ENCODE measurements around the gene PHEX. TPM values are rescaled to one million over a fixed set of nuclear protein-coding genes. Genes with fewer than 3 reads are reported as not detected.

PHEX gene
- 1 to 10 TPM; 1.5 to 4.3 (median 2.3) TPM for total RNA-seq

DNA sequence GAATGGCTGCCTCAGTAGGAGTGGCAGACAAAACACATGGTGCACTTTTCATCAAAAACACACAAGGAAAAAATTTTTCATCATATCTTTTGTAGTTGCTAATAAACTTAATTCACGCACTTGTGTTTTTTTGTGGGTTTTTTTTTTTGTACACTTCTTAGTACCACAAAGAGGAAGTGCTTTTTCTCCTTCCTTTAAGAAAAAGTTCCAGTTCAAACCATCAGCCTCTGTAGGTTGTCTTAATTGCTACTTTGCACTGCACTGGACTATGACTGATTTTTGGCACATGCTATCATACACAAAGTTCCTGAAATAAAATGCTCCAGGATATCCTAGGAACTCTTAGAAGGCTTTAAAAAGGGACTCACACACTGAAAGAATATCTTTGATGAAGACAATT is at the start of gene PHEX:
PHEX (plus strand) TSS at position 242 of the 400 bp plus-strand sequence. CDS start 681 bp downstream, outside the sequence.
- Histone ChIP-seq H3K9me3 (no peaks in the 10 kb centered on the region), H3K27me3 (no peaks in the 10 kb centered on the region), H3K4me1 (no peaks in the 10 kb centered on the region), H3K27ac (no peak within 1 kb of the TSS), H3K4me3 (no peak within 1 kb of the TSS), H3K36me3 (no peaks in the 10 kb centered on the region)
- TF ChIP-seq POLR2A (IDR thresholded peaks at IDR 0.05) = no peak
- TF ChIP-seq, protein P1, sequence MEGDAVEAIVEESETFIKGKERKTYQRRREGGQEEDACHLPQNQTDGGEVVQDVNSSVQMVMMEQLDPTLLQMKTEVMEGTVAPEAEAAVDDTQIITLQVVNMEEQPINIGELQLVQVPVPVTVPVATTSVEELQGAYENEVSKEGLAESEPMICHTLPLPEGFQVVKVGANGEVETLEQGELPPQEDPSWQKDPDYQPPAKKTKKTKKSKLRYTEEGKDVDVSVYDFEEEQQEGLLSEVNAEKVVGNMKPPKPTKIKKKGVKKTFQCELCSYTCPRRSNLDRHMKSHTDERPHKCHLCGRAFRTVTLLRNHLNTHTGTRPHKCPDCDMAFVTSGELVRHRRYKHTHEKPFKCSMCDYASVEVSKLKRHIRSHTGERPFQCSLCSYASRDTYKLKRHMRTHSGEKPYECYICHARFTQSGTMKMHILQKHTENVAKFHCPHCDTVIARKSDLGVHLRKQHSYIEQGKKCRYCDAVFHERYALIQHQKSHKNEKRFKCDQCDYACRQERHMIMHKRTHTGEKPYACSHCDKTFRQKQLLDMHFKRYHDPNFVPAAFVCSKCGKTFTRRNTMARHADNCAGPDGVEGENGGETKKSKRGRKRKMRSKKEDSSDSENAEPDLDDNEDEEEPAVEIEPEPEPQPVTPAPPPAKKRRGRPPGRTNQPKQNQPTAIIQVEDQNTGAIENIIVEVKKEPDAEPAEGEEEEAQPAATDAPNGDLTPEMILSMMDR (IDR thresholded peaks at IDR 0.05) = no peak
- intact Hi-C loops (cut with DNase I; ENCODE audit: low total_unique reads) = no loop called here
- no peak for DNase-seq

DNA sequence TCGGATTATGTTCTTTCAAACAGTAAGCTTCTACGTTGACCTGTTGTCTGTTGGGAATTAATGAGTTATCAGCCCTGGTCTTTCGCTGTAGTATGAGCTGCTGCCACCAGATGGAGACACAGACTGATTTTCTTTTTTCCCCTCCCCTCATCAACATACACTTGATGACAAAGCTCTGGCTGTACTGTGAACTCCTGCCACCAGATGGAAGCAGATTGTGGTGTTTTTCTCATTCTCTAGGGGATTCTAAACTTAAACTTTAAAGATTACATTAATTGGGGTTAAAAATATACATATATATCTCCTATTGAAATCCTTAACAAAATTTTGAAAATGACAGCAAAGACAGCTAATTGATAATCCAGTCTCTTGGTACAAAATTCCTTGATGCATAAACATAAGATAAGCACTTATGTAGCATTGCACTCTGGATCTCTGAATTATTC is 46.8 kb upstream of the PHEX start:
- H3K4me1 ChIP-seq = no peaks in the 10 kb centered on the region
- no peaks in the 10 kb centered on the region for H3K27me3 ChIP-seq
- intact Hi-C loops (cut with DNase I; ENCODE audit: low total_unique reads) = no loop called here
- DNase-seq = peak; percentile 65 to 69
- no peaks in the 10 kb centered on the region for H3K9me3 ChIP-seq
- H3K4me3 ChIP-seq = no peak overlapping the region
- H3K36me3 ChIP-seq = no peaks in the 10 kb centered on the region
- peak in 1 of 2 donors; percentile 11 for TF ChIP-seq POLR2A (IDR thresholded peaks at IDR 0.05)
- TF ChIP-seq, protein P1 (IDR thresholded peaks at IDR 0.05) = peak; percentile 85 to 94 (median 90)
- H3K27ac ChIP-seq = peak overlapping the region in 1 of 2 donors; percentile 52

DNA sequence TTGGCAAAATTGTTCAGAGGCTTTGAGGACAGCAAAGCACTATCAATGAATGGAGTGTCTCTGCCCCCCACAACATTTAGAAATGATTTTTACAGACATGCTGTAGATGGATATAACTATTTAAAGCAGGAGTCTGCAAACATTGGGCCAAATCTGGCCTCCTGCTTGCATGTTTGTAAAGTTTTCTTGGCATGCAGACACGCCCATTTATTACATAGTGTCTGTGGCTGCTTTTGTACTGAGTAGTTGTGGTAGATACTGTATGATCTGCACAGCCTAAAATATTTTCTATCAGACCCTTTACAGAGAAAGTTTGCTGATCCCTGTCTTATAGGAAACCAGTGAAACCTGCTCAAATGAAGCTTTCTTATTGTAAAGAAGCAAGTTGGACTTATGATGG is 45.5 kb upstream of the PHEX start:
- Histone ChIP-seq H3K27me3 (no peaks in the 10 kb centered on the region), H3K4me3 (no peak overlapping the region), H3K27ac (no peak overlapping the region), H3K9me3 (no peaks in the 10 kb centered on the region), H3K36me3 (no peaks in the 10 kb centered on the region), H3K4me1 (no peaks in the 10 kb centered on the region)
- intact Hi-C loops (cut with DNase I; ENCODE audit: low total_unique reads) = no loop called here
- DNase-seq = no peak
- TF ChIP-seq POLR2A (IDR thresholded peaks at IDR 0.05) = no peak

DNA sequence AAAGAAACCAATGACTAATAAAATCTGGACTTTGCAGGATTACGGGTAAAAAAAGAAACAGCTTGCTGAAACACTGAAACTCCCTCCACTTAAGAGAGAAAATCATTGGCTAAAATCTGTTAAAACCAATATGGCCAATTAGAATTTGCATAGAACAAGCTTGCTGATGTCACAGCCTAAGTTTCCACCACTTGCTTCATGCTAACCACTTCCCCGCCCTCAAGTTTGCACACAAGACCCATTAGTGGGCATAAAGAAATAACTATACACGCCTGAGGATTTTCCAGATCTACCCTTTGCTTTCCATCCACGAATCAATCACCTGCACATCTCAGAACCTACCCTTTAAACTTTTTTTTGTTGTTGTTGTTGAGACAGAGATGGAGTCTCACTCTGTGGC is 42.7 kb upstream of the PHEX start:
- no peak for DNase-seq
- TF ChIP-seq, protein P1 (IDR thresholded peaks at IDR 0.05) = no peak
- no peak for TF ChIP-seq POLR2A (IDR thresholded peaks at IDR 0.05)
- H3K4me3 ChIP-seq = no peak overlapping the region
- intact Hi-C loops (cut with DNase I; ENCODE audit: low total_unique reads) = no loop called here
- no peaks in the 10 kb centered on the region for H3K4me1 ChIP-seq
- H3K27ac ChIP-seq = no peak overlapping the region
- no peaks in the 10 kb centered on the region for H3K9me3 ChIP-seq
- no peaks in the 10 kb centered on the region for H3K36me3 ChIP-seq
- H3K27me3 ChIP-seq = no peaks in the 10 kb centered on the region

DNA sequence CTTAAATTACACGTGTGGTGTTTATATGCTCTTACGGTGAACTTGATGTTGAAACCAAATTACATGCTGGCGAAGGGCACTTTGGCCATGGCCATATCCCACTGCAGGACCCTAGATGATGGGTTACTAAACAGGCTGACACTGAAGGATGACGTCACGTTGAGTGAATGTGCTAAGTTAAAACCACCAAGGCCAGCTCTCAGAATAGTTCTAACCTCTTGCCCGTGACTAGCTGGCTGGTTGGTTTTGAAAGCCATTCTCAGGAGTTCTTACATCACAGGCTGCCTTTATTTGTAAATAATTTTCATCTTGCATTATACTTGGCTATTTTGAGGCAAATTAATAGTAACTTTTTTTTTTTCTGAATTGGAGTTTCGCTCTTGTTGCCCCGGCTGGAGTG is 41.3 kb upstream of the PHEX start:
- Histone ChIP-seq H3K27me3 (no peaks in the 10 kb centered on the region), H3K27ac (no peak overlapping the region), H3K4me3 (no peak overlapping the region), H3K9me3 (no peaks in the 10 kb centered on the region), H3K4me1 (no peaks in the 10 kb centered on the region), H3K36me3 (no peaks in the 10 kb centered on the region)
- intact Hi-C loops (cut with DNase I; ENCODE audit: low total_unique reads) = no loop called here
- DNase-seq = no peak
- no peak for TF ChIP-seq POLR2A (IDR thresholded peaks at IDR 0.05)
- TF ChIP-seq, protein P1 (IDR thresholded peaks at IDR 0.05) = no peak

DNA sequence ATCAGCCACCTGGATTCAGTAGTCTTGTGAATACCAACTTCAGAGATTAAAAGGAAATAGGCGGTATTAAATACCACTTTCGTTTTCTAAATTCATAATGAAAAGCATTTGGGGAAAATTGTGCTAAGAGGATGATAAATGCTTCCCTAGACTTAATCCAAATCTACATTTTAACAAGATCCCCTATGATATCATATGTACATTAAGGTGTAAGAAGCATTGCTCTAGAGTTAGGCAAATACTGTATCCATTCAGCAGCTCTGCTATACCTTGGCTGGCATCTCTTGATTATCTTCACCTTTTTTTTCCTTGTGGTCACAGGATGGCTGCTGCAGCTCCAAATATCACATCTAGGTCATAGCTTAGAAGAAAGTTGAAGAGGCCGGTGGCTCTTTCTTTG is 40.6 kb upstream of the PHEX start:
- no peak for DNase-seq
- Histone ChIP-seq H3K9me3 (no peaks in the 10 kb centered on the region), H3K36me3 (no peaks in the 10 kb centered on the region), H3K4me1 (no peaks in the 10 kb centered on the region), H3K27me3 (no peaks in the 10 kb centered on the region), H3K4me3 (no peak overlapping the region), H3K27ac (no peak overlapping the region)
- intact Hi-C loops (cut with DNase I; ENCODE audit: low total_unique reads) = no loop called here
- no peak for TF ChIP-seq POLR2A (IDR thresholded peaks at IDR 0.05)
- TF ChIP-seq, protein P1 (IDR thresholded peaks at IDR 0.05) = no peak
